ENCODE results near the gene RTN4IP1. TPM values are rescaled to one million over a fixed set of nuclear protein-coding genes. Genes with fewer than 3 reads are reported as not detected.

The RTN4IP1 gene
- total and polyA plus RNA-seq, 8 donors: 4.6 to 8.7 (median 6.9) TPM

DNA sequence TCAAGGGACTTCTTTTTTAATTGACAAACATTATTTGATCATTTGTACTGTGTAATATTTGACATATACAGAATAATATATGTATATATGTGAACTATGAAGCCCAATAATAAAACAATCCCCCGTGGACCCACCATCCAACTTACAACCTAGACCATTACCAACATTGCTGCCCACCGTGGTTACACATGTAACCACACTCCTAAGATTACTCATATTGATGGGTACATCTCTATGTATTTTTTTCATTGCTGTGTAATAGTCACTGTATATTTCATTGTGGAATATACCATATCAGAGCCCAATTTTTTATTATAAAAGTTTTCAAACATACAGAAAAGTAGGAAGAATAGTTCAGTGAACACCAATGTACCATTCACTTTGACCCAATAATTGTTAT is 94.3 kb downstream of the RTN4IP1 start:
- TF ChIP-seq, protein P1, sequence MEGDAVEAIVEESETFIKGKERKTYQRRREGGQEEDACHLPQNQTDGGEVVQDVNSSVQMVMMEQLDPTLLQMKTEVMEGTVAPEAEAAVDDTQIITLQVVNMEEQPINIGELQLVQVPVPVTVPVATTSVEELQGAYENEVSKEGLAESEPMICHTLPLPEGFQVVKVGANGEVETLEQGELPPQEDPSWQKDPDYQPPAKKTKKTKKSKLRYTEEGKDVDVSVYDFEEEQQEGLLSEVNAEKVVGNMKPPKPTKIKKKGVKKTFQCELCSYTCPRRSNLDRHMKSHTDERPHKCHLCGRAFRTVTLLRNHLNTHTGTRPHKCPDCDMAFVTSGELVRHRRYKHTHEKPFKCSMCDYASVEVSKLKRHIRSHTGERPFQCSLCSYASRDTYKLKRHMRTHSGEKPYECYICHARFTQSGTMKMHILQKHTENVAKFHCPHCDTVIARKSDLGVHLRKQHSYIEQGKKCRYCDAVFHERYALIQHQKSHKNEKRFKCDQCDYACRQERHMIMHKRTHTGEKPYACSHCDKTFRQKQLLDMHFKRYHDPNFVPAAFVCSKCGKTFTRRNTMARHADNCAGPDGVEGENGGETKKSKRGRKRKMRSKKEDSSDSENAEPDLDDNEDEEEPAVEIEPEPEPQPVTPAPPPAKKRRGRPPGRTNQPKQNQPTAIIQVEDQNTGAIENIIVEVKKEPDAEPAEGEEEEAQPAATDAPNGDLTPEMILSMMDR (IDR thresholded peaks at IDR 0.05): no peak
- H3K4me3 ChIP-seq: no peak overlapping the region
- no peaks in the 10 kb centered on the region for H3K9me3 ChIP-seq
- DNase-seq (no peak), ATAC-seq (no peak)
- peaks cover 0 to 49% of the 10 kb centered on the region in 2 donors for H3K4me1 ChIP-seq
- H3K36me3 ChIP-seq: peaks cover 0 to 54% of the 10 kb centered on the region in 2 donors
- no peak overlapping the region for H3K27ac ChIP-seq
- intact Hi-C loops (cut with DNase I): no loop called here
- no peaks in the 10 kb centered on the region for H3K27me3 ChIP-seq

- H3K9me3 ChIP-seq: no peaks in the 10 kb centered on the region
- H3K4me1 ChIP-seq: peaks cover 0 to 45% of the 10 kb centered on the region in 2 donors
- H3K27me3 ChIP-seq: no peaks in the 10 kb centered on the region
- TF ChIP-seq, protein P1 (IDR thresholded peaks at IDR 0.05): no peak
- intact Hi-C loops (cut with DNase I): no loop called here
- DNase-seq (no peak), ATAC-seq (no peak)
- peaks cover 0 to 58% of the 10 kb centered on the region in 2 donors for H3K36me3 ChIP-seq
- H3K4me3 ChIP-seq: no peak overlapping the region
- H3K27ac ChIP-seq: no peak overlapping the region
Measured at GRCh38 chr6:106534564-106534982, 94.7 kb downstream of the RTN4IP1 start.

DNA sequence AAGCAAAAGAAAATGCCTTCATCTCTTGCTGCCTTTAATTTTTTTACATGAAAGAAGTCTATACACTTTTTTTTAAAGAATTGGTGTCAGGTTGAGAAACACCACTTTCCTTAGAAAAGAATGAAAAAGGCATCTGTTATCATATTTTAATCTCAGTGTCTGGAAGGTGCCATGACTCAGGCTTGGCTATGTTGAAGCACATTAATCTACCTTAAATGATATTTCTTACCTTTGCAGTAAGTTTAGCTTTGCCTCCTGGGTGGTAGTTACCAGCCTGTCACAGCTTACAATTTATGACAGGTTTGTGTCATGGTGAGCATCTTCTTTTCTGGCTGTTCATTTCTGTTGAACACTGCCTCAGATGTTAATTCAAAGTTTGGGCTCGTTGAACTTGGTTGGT is 95.3 kb downstream of the RTN4IP1 start:
- DNase-seq: no peak
- H3K4me3 ChIP-seq: no peak overlapping the region
- H3K27me3 ChIP-seq: no peaks in the 10 kb centered on the region
- TF ChIP-seq, protein P1 (IDR thresholded peaks at IDR 0.05): no peak
- intact Hi-C loops (cut with DNase I): no loop called here
- no peaks in the 10 kb centered on the region for H3K9me3 ChIP-seq
- peak overlapping the region in 1 of 2 donors; percentile 57 for H3K27ac ChIP-seq
- no peak for ATAC-seq
- peaks cover 0 to 58% of the 10 kb centered on the region in 2 donors for H3K36me3 ChIP-seq
- H3K4me1 ChIP-seq: peaks cover 0 to 39% of the 10 kb centered on the region in 2 donors

DNA sequence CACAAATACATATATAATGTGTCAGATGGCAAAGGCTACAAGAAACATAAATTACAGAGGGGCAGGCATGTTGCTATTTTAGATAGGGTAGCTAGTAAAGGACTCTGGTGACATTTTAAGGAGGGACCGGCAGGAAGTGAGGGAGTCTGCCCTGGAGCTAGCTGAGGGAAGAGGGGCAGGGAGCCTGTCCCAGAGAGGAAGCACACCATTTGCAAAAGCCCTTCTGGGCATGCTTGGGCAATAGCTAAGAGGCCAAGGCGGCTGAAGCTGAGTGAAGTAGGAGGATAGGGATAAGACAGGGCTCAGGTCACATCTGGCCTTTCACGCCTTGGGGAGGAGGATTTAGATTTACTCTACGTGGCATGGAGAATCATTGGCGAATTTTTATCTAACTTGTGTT is 96.2 kb downstream of the RTN4IP1 start:
- no peak overlapping the region for H3K4me3 ChIP-seq
- H3K4me1 ChIP-seq: peaks cover 0 to 33% of the 10 kb centered on the region in 2 donors
- H3K27me3 ChIP-seq: no peaks in the 10 kb centered on the region
- H3K36me3 ChIP-seq: peaks cover 0 to 63% of the 10 kb centered on the region in 2 donors
- intact Hi-C loops (cut with DNase I): no loop called here
- no peaks in the 10 kb centered on the region for H3K9me3 ChIP-seq
- peak overlapping the region in 1 of 2 donors; percentile 57 for H3K27ac ChIP-seq
- TF ChIP-seq, protein P1 (IDR thresholded peaks at IDR 0.05): no peak
- ATAC-seq: peak; percentile 41
- DNase-seq: no peak

GRCh38 chr6:106530502-106530901 is 98.8 kb downstream of the RTN4IP1 start:
- no peak overlapping the region for H3K27ac ChIP-seq
- TF ChIP-seq, protein P1 (IDR thresholded peaks at IDR 0.05): no peak
- H3K9me3 ChIP-seq: no peaks in the 10 kb centered on the region
- H3K4me3 ChIP-seq: no peak overlapping the region
- H3K36me3 ChIP-seq: peaks cover 0 to 83% of the 10 kb centered on the region in 2 donors
- DNase-seq (no peak), ATAC-seq (no peak)
- intact Hi-C loops (cut with DNase I): no loop called here
- H3K4me1 ChIP-seq: peaks cover 3 to 26% of the 10 kb centered on the region in 2 donors
- no peaks in the 10 kb centered on the region for H3K27me3 ChIP-seq
